HEK293T (cell line): Measurements from ENCODE around the gene INO80E.

Experiments used
- CTCF ChIA-PET: fragments of 350-600 bp; formaldehyde crosslinking; extraction: SDS; loops from one replicate; lab custom pipeline; 2021; ENCODE audit warnings: antibody characterized with exemption, inconsistent platforms; lab: Yijun Ruan, JAX
- POLR2A ChIA-PET: fragments of 350-600 bp; formaldehyde crosslinking; extraction: SDS; loops from one replicate; lab custom pipeline; 2020; ENCODE audit warnings: antibody characterized with exemption, inconsistent platforms; lab: Yijun Ruan, JAX
- DNase-seq: peaks from one replicate; pipeline ENCODE4 v3.0.0; 2012; ENCODE audit warnings: mixed read lengths; ENCODE audit errors: extremely low spot score
- ARNT ChIP-seq: fragments of 450-650 bp; IDR thresholded peaks from 2 replicates; pipeline ENCODE4 v1.6.1; 2017; ENCODE audit warnings: mild to moderate bottlenecking
- BHLHE40 ChIP-seq: fragments of 450-650 bp; IDR thresholded peaks from 2 replicates; pipeline ENCODE4 v1.6.1; 2016; ENCODE audit warnings: mild to moderate bottlenecking, moderate library complexity, borderline replicate concordance
- CTBP1 ChIP-seq: fragments of 450-650 bp; IDR thresholded peaks from 2 replicates; pipeline ENCODE4 v1.6.1; 2016; ENCODE audit warnings: borderline replicate concordance
- ELF4 ChIP-seq: fragments of 450-650 bp; IDR thresholded peaks from 2 replicates; pipeline ENCODE4 v1.6.1; 2017; ENCODE audit warnings: antibody characterized with exemption
- FOXA1 ChIP-seq: fragments of 450-650 bp; IDR thresholded peaks from 2 replicates; pipeline ENCODE4 v1.6.1; 2016; ENCODE audit warnings: mild to moderate bottlenecking
- FOXK2 ChIP-seq: fragments of 450-650 bp; IDR thresholded peaks from 2 replicates; pipeline ENCODE4 v1.6.1; 2016; ENCODE audit warnings: mild to moderate bottlenecking
- FOXM1 ChIP-seq: fragments of 450-650 bp; IDR thresholded peaks from 2 replicates; pipeline ENCODE4 v1.6.1; 2017; ENCODE audit warnings: mild to moderate bottlenecking, borderline replicate concordance
- HDGF ChIP-seq: fragments of 450-650 bp; IDR thresholded peaks from 2 replicates; pipeline ENCODE4 v1.6.1; 2017; ENCODE audit warnings: antibody characterized with exemption, borderline replicate concordance
- L3MBTL2 ChIP-seq: fragments of 450-650 bp; conservative IDR thresholded peaks from 2 replicates; pipeline ENCODE4 v1.6.1; 2016; ENCODE audit warnings: mild to moderate bottlenecking
- LEF1 ChIP-seq: fragments of 450-650 bp; IDR thresholded peaks from 2 replicates; pipeline ENCODE4 v1.6.1; 2017; ENCODE audit warnings: mild to moderate bottlenecking, borderline replicate concordance
- NFRKB ChIP-seq: fragments of 450-650 bp; IDR thresholded peaks from 2 replicates; pipeline ENCODE4 v1.6.1; 2016; ENCODE audit warnings: mild to moderate bottlenecking, moderate library complexity
- PKNOX1 ChIP-seq: fragments of 450-650 bp; IDR thresholded peaks from 2 replicates; pipeline ENCODE4 v1.6.1; 2016
- SP1 ChIP-seq: fragments of 450-650 bp; IDR thresholded peaks from 2 replicates; pipeline ENCODE4 v1.6.1; 2017
- SUZ12 ChIP-seq: fragments of 450-650 bp; IDR thresholded peaks from 2 replicates; pipeline ENCODE4 v1.6.1; 2016; ENCODE audit warnings: mild to moderate bottlenecking
- TARDBP ChIP-seq: fragments of 450-650 bp; IDR thresholded peaks from 2 replicates; pipeline ENCODE4 v1.6.1; 2016
- ZNF384 ChIP-seq: fragments of 450-650 bp; IDR thresholded peaks from 2 replicates; pipeline ENCODE4 v1.6.1; 2016

INO80E gene

GRCh38 chr16:29999605-30000004 lies 3.6 kb downstream of the INO80E start:
- no peak for DNase-seq
- ChIA-PET CTCF (interaction anchor here (0.8 kb wide), 1 partner anchor 100 kb away, joined by 3 read pairs; the partner anchor contains the start of gene SEZ6L2), POLR2A (interaction anchor here (2.0 kb wide), 1 partner anchor 27 kb away, joined by 6 read pairs; the partner anchor contains the start of gene TAOK2)
- TF ChIP-seq ELF4 (no peak), TARDBP (no peak), BHLHE40 (no peak), FOXM1 (no peak)

DNA sequence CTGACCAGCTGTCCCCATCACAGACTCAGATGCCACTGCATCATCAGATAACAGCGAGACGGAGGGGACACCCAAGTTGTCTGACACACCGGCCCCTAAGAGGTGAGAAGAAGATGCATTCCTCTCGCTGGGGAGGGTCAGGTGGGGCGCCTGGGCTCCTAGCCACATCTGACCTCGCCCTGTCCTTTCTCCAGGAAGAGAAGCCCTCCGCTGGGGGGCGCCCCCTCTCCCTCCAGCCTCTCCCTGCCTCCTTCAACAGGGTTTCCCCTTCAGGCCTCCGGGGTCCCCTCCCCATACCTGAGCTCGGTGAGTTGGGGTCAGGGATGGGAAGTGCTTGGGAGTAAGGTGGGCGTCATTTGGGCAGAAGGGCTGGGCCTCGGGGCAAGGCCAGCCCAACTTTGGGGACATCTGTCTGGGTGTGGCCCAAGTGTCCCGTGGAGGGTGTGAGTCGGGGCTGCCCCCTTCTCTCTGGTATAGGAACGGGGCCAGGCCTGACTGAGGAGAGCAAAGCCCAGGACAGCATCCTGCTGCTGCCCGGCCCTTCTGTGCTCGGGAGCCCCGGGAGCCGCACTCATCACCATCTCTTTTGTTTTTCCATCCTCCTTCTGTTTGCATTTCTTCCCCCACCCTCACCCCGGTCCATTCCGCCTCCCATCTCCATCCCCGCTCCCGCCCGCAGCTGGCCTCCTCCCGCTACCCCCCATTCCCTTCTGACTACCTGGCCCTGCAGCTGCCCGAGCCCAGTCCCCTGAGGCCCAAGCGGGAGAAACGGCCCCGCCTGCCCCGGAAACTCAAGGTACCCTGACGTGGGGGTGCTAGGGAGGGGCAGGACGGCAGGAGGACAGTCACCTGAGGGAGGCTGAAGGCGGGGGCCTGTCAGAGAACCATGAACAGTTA lies 4.9 kb downstream of the INO80E start:
- no peak for TF ChIP-seq SP1
- TF ChIP-seq ZNF384, result no peak
- no peak for TF ChIP-seq TARDBP
- TF ChIP-seq FOXA1, result no peak
- TF ChIP-seq ARNT, result no peak
- no peak for TF ChIP-seq LEF1
- TF ChIP-seq FOXK2, result no peak
- no peak for TF ChIP-seq PKNOX1
- no peak for TF ChIP-seq CTBP1
- no peak for TF ChIP-seq BHLHE40
- TF ChIP-seq ELF4, result no peak
- TF ChIP-seq FOXM1, result no peak
- TF ChIP-seq SUZ12, result no peak
- no peak for TF ChIP-seq L3MBTL2
- TF ChIP-seq NFRKB, result no peak
- no peak for DNase-seq
- POLR2A ChIA-PET, result interaction anchor here (1.4 to 2.0 kb wide), 2 partner anchors 28 to 39 kb away, joined by 4 to 6 read pairs; partner anchors contain the start of genes TAOK2 and TMEM219
- CTCF ChIA-PET, result interaction anchor here (0.8 to 1.0 kb wide), 2 partner anchors 11 to 102 kb away, joined by 3 read pairs; partner anchors contain the start of gene SEZ6L2

DNA sequence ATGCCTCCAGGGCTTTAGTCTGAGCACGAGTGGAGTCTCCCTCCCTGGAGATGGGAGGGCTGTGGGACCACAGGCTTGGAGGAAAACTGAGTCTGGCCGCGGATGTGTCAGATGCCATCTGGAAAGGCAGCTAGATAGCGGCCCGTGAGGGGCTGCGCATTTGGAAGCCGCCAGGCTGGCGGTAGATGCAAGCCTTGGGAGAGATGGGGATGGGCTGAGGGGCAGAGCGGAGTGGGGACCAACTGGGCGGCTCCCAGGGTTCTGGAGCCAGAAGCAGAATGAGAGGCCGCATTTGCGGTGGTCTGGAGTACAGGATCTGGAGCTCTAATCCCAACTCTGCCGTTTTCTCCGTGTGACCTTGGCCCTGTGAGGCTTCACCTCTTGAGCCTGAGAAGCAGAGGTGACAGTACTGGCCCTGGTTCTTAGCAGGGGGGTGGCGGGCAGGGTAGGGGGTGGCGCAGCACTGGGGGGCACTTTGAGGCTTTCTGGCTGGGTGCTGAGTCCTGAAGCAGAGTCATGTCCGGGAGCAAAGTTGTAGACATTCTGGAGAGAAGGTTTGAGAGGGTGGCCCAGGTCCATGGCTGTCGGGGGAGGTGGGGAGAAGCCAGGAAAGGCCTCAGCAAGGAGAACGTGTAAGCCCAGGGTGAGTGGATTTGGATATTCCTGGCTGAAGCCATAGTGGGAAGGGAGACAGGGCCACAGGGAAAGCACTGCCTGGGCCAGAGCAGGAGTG lies 6.7 kb downstream of the INO80E start:
- TF ChIP-seq ZNF384 (no peak), L3MBTL2 (no peak), FOXA1 (no peak), NFRKB (no peak), FOXM1 (no peak), FOXK2 (no peak), CTBP1 (no peak), BHLHE40 (no peak)
- ChIA-PET CTCF (interaction anchor here (0.7 kb wide), 1 partner anchor 14 kb away, joined by 3 read pairs; no protein-coding TSS in a partner anchor), POLR2A (interaction anchor here (0.8 to 3.5 kb wide), 6 partner anchors 9 to 195 kb away, joined by 3 to 18 read pairs (median 4); partner anchors contain the start of genes HIRIP3 and TAOK2)
- no peak for DNase-seq

- POLR2A ChIA-PET, result interaction anchor here (2.0 to 3.5 kb wide), 2 partner anchors 10 to 78 kb away, joined by 9 to 18 read pairs; partner anchors contain the start of genes HIRIP3 and KCTD13
- CTCF ChIA-PET, result interaction anchor here (0.6 to 0.7 kb wide), 2 partner anchors 8 to 192 kb away, joined by 3 read pairs; partner anchors contain the start of gene HIRIP3
- no peak for DNase-seq
These were observed 7.8 kb downstream of the INO80E start for GRCh38 chr16:30003670-30004423.

GRCh38 chr16:30004424-30004776 lies 8.4 kb downstream of the INO80E start:
- ChIA-PET POLR2A (interaction anchor here (1.3 to 3.5 kb wide), 3 partner anchors 10 to 197 kb away, joined by 3 to 18 read pairs (median 9); partner anchors contain the start of genes HIRIP3 and KCTD13), CTCF (interaction anchor here (0.6 to 0.7 kb wide), 2 partner anchors 9 to 193 kb away, joined by 3 read pairs; partner anchors contain the start of gene HIRIP3)
- no peak for DNase-seq
- no peak for TF ChIP-seq L3MBTL2
- no peak for TF ChIP-seq SUZ12
- no peak for TF ChIP-seq TARDBP
- TF ChIP-seq ZNF384, result no peak
- TF ChIP-seq ARNT, result no peak
- TF ChIP-seq LEF1, result no peak
- no peak for TF ChIP-seq FOXM1
- TF ChIP-seq CTBP1, result no peak

More at GRCh38 chr16:30003670-30004423, 7.8 kb downstream of the INO80E start:
- no peak for TF ChIP-seq TARDBP
- no peak for TF ChIP-seq CTBP1
- TF ChIP-seq ZNF384, result no peak

DNA sequence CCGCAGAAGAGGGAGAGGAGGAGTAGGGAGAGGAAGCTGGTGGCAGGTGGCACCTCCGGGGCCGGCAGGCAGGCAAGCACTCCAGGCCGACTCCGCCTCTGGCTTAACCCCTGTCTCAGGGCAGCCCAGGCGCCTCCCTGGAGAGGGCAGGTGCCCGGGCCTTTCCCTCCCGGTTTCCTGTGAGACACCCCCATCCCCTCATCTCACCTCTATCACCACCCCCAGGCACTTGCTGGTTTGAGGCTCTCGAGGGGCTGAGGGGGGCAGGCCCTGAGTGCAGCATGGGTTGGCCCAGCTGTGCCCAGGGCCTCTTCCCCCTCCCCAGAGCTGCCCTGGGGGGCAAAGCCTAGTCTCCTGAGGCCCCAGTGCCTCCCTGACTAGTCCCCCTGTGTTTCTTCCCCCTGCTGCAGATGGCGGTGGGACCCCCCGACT lies 8.8 kb downstream of the INO80E start:
- ChIA-PET POLR2A (interaction anchor here (1.3 to 3.5 kb wide), 3 partner anchors 11 to 197 kb away, joined by 3 to 18 read pairs (median 9); partner anchors contain the start of genes HIRIP3 and KCTD13), CTCF (interaction anchor here (0.7 kb wide), 1 partner anchor 193 kb away, joined by 3 read pairs; no protein-coding TSS in a partner anchor)
- TF ChIP-seq FOXK2 (no peak), HDGF (0 out of 2 replicates have a peak, but pooled peaks have one; percentile 59), FOXM1 (no peak)
- no peak for DNase-seq
